NB4 (cell line): ENCODE data around the gene MAML2.

Source experiments
- CTCF ChIP-seq: IDR thresholded peaks from one replicate; pipeline ENCODE4 v1.5.1; 2012; ENCODE audit warnings: low read depth, low read length
- MAX ChIP-seq: IDR thresholded peaks from 2 replicates; pipeline ENCODE4 v1.6.1; 2011; ENCODE audit warnings: low read depth, low read length
- MYC ChIP-seq: IDR thresholded peaks from 2 replicates; pipeline ENCODE4 v1.6.1; 2011; ENCODE audit warnings: low read depth, low read length
- POLR2A ChIP-seq: IDR thresholded peaks from 2 replicates; pipeline ENCODE4 v1.6.1; 2011; ENCODE audit warnings: mild to moderate bottlenecking; ENCODE audit not compliant: insufficient read length; ENCODE audit errors: extremely low read depth

- TF ChIP-seq CTCF (no peak), MYC (no peak), POLR2A (no peak), MAX (no peak)
Observed at GRCh38 chr11:96376796-96377195, 33.8 kb upstream of the MAML2 start.
